ENCODE results near the gene HLA-DOB.

Gene HLA-DOB

GRCh38 chr6:32785781-32786533 lies 30.8 kb downstream of the HLA-DOB start:
- no peak for TF ChIP-seq YY1 (IDR thresholded peaks at IDR 0.05; ENCODE audit: low read depth)
- TF ChIP-seq RAD21 (IDR thresholded peaks at IDR 0.05; ENCODE audit: low read depth): peak; percentile 44

- no peak for TF ChIP-seq TEAD4 (IDR thresholded peaks at IDR 0.05)
- TF ChIP-seq RAD21 (IDR thresholded peaks at IDR 0.05; ENCODE audit: low read depth): no peak
- TF ChIP-seq EGR1 (IDR thresholded peaks at IDR 0.05): no peak
- TF ChIP-seq TAF1 (IDR thresholded peaks at IDR 0.05; ENCODE audit: low read depth): no peak
- no peak for TF ChIP-seq YY1 (IDR thresholded peaks at IDR 0.05; ENCODE audit: low read depth)
- TF ChIP-seq USF1 (IDR thresholded peaks at IDR 0.05): no peak
- TF ChIP-seq TCF12 (IDR thresholded peaks at IDR 0.05; ENCODE audit: low read depth): no peak
- TF ChIP-seq CREB1 (IDR thresholded peaks at IDR 0.05; ENCODE audit: low read depth): no peak
- TF ChIP-seq MAX (IDR thresholded peaks at IDR 0.05): no peak
- no peak for TF ChIP-seq CEBPB (IDR thresholded peaks at IDR 0.05)
- TF ChIP-seq ZBTB7A (IDR thresholded peaks at IDR 0.05; ENCODE audit: low read depth): no peak
- TF ChIP-seq FOXM1 (IDR thresholded peaks at IDR 0.05; ENCODE audit: borderline replicate concordance, low read depth): no peak
Observed at GRCh38 chr6:32779036-32779435, 37.8 kb downstream of the HLA-DOB start.

- TF ChIP-seq RAD21 (IDR thresholded peaks at IDR 0.05; ENCODE audit: low read depth) (no peak), NFIC (IDR thresholded peaks at IDR 0.05) (no peak), REST (IDR thresholded peaks at IDR 0.05; ENCODE audit: low read depth) (no peak), EP300 (IDR thresholded peaks at IDR 0.05; ENCODE audit: borderline replicate concordance) (no peak), TCF12 (IDR thresholded peaks at IDR 0.05; ENCODE audit: low read depth) (no peak), TAF1 (IDR thresholded peaks at IDR 0.05; ENCODE audit: low read depth) (no peak), ZBTB7A (IDR thresholded peaks at IDR 0.05; ENCODE audit: low read depth) (no peak), USF1 (IDR thresholded peaks at IDR 0.05) (no peak), FOXM1 (IDR thresholded peaks at IDR 0.05; ENCODE audit: borderline replicate concordance, low read depth) (no peak), CEBPB (IDR thresholded peaks at IDR 0.05) (no peak), CREB1 (IDR thresholded peaks at IDR 0.05; ENCODE audit: low read depth) (no peak), YY1 (IDR thresholded peaks at IDR 0.05; ENCODE audit: low read depth) (no peak), EGR1 (IDR thresholded peaks at IDR 0.05) (no peak), MAX (IDR thresholded peaks at IDR 0.05) (no peak), TEAD4 (IDR thresholded peaks at IDR 0.05) (no peak)
Observed at GRCh38 chr6:32775071-32775470, 41.7 kb downstream of the HLA-DOB start.

GRCh38 chr6:32774426-32774825 lies 42.4 kb downstream of the HLA-DOB start:
- TF ChIP-seq NFIC (IDR thresholded peaks at IDR 0.05) (no peak), TCF12 (IDR thresholded peaks at IDR 0.05; ENCODE audit: low read depth) (no peak), CREB1 (IDR thresholded peaks at IDR 0.05; ENCODE audit: low read depth) (no peak), FOXM1 (IDR thresholded peaks at IDR 0.05; ENCODE audit: borderline replicate concordance, low read depth) (no peak), MAX (IDR thresholded peaks at IDR 0.05) (no peak), ZBTB7A (IDR thresholded peaks at IDR 0.05; ENCODE audit: low read depth) (no peak), YY1 (IDR thresholded peaks at IDR 0.05; ENCODE audit: low read depth) (no peak), USF1 (IDR thresholded peaks at IDR 0.05) (no peak), RAD21 (IDR thresholded peaks at IDR 0.05; ENCODE audit: low read depth) (no peak), TAF1 (IDR thresholded peaks at IDR 0.05; ENCODE audit: low read depth) (no peak), EP300 (IDR thresholded peaks at IDR 0.05; ENCODE audit: borderline replicate concordance) (no peak), CEBPB (IDR thresholded peaks at IDR 0.05) (no peak), TEAD4 (IDR thresholded peaks at IDR 0.05) (no peak), EGR1 (IDR thresholded peaks at IDR 0.05) (no peak), REST (IDR thresholded peaks at IDR 0.05; ENCODE audit: low read depth) (no peak)

- TF ChIP-seq NFIC (IDR thresholded peaks at IDR 0.05) (no peak), YY1 (IDR thresholded peaks at IDR 0.05; ENCODE audit: low read depth) (no peak), ZBTB7A (IDR thresholded peaks at IDR 0.05; ENCODE audit: low read depth) (no peak), CREB1 (IDR thresholded peaks at IDR 0.05; ENCODE audit: low read depth) (no peak), CEBPB (IDR thresholded peaks at IDR 0.05) (no peak), USF1 (IDR thresholded peaks at IDR 0.05) (no peak), REST (IDR thresholded peaks at IDR 0.05; ENCODE audit: low read depth) (no peak), MAX (IDR thresholded peaks at IDR 0.05) (no peak), TEAD4 (IDR thresholded peaks at IDR 0.05) (no peak), FOXM1 (IDR thresholded peaks at IDR 0.05; ENCODE audit: borderline replicate concordance, low read depth) (no peak), EP300 (IDR thresholded peaks at IDR 0.05; ENCODE audit: borderline replicate concordance) (no peak), RAD21 (IDR thresholded peaks at IDR 0.05; ENCODE audit: low read depth) (no peak)
Observed at GRCh38 chr6:32772656-32773055, 44.1 kb downstream of the HLA-DOB start.
